Esophagus muscularis mucosa (tissue), 4 donors: ENCODE results near the gene ARHGEF39.

Experiments used
- EP300 ChIP-seq: sonication (generic); formaldehyde crosslinking; IDR thresholded peaks from one replicate; pipeline ENCODE4 v1.6.1; 2017; ENCODE audit warnings: antibody characterized with exemption
- POLR2A ChIP-seq: fragments of 450-650 bp; IDR thresholded peaks from one replicate; pipeline ENCODE4 v1.6.1; 2017; ENCODE audit warnings: antibody characterized with exemption, moderate library complexity, mild to moderate bottlenecking, low read depth
- POLR2AphosphoS5 ChIP-seq, 2 donors: sonication (generic); formaldehyde crosslinking; IDR thresholded peaks; one replicate each; pipeline ENCODE4 v1.6.1; 2017; ENCODE audit warnings: antibody characterized with exemption in 2 of 2
- TF ChIP-seq, protein P1 (sequence below), 3 experiments: fragments of 200-600 bp in 2 of 3; fragments of 450-650 bp in 1 of 3; sonication (generic) in 2 of 3; IDR thresholded peaks; one replicate each; pipeline ENCODE4 v1.5.1; 2017 to 2019; ENCODE audit warnings: antibody characterized with exemption in 3 of 3, mild to moderate bottlenecking in 2 of 3, moderate library complexity in 1 of 3

DNA sequence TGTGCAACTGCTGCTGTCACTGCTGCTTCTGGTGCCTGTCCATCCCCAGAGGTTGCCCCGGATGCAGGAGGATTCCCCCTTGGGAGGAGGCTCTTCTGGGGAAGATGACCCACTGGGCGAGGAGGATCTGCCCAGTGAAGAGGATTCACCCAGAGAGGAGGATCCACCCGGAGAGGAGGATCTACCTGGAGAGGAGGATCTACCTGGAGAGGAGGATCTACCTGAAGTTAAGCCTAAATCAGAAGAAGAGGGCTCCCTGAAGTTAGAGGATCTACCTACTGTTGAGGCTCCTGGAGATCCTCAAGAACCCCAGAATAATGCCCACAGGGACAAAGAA, 9.0 kb upstream of the ARHGEF39 start:
- TF ChIP-seq, protein P1, sequence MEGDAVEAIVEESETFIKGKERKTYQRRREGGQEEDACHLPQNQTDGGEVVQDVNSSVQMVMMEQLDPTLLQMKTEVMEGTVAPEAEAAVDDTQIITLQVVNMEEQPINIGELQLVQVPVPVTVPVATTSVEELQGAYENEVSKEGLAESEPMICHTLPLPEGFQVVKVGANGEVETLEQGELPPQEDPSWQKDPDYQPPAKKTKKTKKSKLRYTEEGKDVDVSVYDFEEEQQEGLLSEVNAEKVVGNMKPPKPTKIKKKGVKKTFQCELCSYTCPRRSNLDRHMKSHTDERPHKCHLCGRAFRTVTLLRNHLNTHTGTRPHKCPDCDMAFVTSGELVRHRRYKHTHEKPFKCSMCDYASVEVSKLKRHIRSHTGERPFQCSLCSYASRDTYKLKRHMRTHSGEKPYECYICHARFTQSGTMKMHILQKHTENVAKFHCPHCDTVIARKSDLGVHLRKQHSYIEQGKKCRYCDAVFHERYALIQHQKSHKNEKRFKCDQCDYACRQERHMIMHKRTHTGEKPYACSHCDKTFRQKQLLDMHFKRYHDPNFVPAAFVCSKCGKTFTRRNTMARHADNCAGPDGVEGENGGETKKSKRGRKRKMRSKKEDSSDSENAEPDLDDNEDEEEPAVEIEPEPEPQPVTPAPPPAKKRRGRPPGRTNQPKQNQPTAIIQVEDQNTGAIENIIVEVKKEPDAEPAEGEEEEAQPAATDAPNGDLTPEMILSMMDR (IDR thresholded peaks at IDR 0.05): no peak
- TF ChIP-seq EP300: no peak
- TF ChIP-seq POLR2A: no peak
- TF ChIP-seq POLR2AphosphoS5 (IDR thresholded peaks at IDR 0.05): no peak
